ENCODE measurements around the gene OXT. TPM values are rescaled to one million over a fixed set of nuclear protein-coding genes. Genes with fewer than 3 reads are reported as not detected.

Gene OXT
- total and polyA plus RNA-seq, 2 of the 13 experiments (the other 11 are each of a cell fraction or from before 2014, with no cell fraction given) = not detected

- TF ChIP-seq CSRNP1 (CRISPR knock-in tag; IDR thresholded peaks at IDR 0.05) (no peak), ZNF180 (CRISPR knock-in tag; IDR thresholded peaks at IDR 0.05; ENCODE audit: borderline replicate concordance, low read depth) (no peak), AGO2 (optimal IDR thresholded peaks at IDR 0.05; ENCODE audit: low read depth, low read length) (no peak), ZNF10 (CRISPR knock-in tag; IDR thresholded peaks at IDR 0.05; ENCODE audit: borderline replicate concordance, low read depth) (no peak), MED8 (CRISPR knock-in tag; IDR thresholded peaks at IDR 0.05; ENCODE audit: insufficient replicate concordance) (peak; percentile 60), NR0B2 (CRISPR knock-in tag; IDR thresholded peaks at IDR 0.05) (0 out of 2 replicates have a peak, but pooled peaks have one; percentile 43), MEIS2 (CRISPR knock-in tag; IDR thresholded peaks at IDR 0.05) (no peak), TCF12 (IDR thresholded peaks at IDR 0.05) (no peak), TCF12 (CRISPR knock-in tag; IDR thresholded peaks at IDR 0.05) (0 out of 2 replicates have a peak, but pooled peaks have one; percentile 35), ZBTB20 (CRISPR knock-in tag; IDR thresholded peaks at IDR 0.05; ENCODE audit: borderline replicate concordance, low read depth) (no peak), MIER2 (CRISPR knock-in tag; IDR thresholded peaks at IDR 0.05) (0 out of 2 replicates have a peak, but pooled peaks have one; percentile 32), TSC22D2 (CRISPR knock-in tag; IDR thresholded peaks at IDR 0.05; ENCODE audit: borderline replicate concordance) (no peak), ZNF776 (CRISPR knock-in tag; IDR thresholded peaks at IDR 0.05) (no peak), USF2 (IDR thresholded peaks at IDR 0.05; ENCODE audit: low read depth, low read length) (no peak), USF2 (CRISPR knock-in tag; IDR thresholded peaks at IDR 0.05; ENCODE audit: borderline replicate concordance) (0 out of 2 replicates have a peak, but pooled peaks have one; percentile 23), CC2D1A (CRISPR knock-in tag; IDR thresholded peaks at IDR 0.05) (no peak)
- TF ChIP-seq, protein P1, sequence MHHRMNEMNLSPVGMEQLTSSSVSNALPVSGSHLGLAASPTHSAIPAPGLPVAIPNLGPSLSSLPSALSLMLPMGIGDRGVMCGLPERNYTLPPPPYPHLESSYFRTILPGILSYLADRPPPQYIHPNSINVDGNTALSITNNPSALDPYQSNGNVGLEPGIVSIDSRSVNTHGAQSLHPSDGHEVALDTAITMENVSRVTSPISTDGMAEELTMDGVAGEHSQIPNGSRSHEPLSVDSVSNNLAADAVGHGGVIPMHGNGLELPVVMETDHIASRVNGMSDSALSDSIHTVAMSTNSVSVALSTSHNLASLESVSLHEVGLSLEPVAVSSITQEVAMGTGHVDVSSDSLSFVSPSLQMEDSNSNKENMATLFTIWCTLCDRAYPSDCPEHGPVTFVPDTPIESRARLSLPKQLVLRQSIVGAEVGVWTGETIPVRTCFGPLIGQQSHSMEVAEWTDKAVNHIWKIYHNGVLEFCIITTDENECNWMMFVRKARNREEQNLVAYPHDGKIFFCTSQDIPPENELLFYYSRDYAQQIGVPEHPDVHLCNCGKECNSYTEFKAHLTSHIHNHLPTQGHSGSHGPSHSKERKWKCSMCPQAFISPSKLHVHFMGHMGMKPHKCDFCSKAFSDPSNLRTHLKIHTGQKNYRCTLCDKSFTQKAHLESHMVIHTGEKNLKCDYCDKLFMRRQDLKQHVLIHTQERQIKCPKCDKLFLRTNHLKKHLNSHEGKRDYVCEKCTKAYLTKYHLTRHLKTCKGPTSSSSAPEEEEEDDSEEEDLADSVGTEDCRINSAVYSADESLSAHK (CRISPR knock-in tag; IDR thresholded peaks at IDR 0.05; ENCODE audit: borderline replicate concordance) = no peak
- TF ChIP-seq, protein P2, sequence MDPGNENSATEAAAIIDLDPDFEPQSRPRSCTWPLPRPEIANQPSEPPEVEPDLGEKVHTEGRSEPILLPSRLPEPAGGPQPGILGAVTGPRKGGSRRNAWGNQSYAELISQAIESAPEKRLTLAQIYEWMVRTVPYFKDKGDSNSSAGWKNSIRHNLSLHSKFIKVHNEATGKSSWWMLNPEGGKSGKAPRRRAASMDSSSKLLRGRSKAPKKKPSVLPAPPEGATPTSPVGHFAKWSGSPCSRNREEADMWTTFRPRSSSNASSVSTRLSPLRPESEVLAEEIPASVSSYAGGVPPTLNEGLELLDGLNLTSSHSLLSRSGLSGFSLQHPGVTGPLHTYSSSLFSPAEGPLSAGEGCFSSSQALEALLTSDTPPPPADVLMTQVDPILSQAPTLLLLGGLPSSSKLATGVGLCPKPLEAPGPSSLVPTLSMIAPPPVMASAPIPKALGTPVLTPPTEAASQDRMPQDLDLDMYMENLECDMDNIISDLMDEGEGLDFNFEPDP (CRISPR knock-in tag; conservative IDR thresholded peaks at IDR 0.05) = 0 out of 2 replicates have a peak, but pooled peaks have one; percentile 81
These were observed 34.1 kb downstream of the OXT start (continued) for GRCh38 chr20:3105256-3106137.
